ENCODE measurements around the gene RBM14.

RBM14 gene

DNA sequence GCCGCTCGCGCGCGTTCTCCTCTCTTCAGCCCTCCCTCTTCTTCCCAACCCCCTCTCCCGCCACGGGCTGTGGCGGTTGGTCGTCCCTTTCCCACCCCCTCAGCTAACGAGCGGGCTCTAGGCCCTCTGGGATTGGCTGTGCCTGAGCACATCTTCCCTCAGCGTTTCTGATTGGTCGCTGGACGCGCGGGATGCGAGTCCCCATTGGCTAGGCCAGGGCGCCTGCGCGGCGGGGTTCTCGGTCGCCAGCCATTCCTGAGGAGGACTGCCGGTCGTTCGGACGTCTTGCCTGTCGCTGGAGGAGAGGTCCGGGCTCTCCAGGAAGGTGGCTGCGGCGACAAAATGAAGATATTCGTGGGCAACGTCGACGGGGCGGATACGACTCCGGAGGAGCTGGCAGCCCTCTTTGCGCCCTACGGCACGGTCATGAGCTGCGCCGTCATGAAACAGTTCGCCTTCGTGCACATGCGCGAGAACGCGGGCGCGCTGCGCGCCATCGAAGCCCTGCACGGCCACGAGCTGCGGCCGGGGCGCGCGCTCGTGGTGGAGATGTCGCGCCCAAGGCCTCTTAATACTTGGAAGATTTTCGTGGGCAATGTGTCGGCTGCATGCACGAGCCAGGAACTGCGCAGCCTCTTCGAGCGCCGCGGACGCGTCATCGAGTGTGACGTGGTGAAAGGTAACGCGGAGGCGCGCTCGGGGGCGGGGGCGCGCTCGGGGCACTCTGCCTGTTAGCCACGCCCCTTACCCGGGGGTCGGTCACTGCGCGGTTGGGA is at the start of gene RBM14:
TSS of gene RBM14 (plus strand) at position 252 of the 776 bp plus-strand sequence. CDS start at position 343, 91 bp downstream.
- TF ChIP-seq, protein P1, sequence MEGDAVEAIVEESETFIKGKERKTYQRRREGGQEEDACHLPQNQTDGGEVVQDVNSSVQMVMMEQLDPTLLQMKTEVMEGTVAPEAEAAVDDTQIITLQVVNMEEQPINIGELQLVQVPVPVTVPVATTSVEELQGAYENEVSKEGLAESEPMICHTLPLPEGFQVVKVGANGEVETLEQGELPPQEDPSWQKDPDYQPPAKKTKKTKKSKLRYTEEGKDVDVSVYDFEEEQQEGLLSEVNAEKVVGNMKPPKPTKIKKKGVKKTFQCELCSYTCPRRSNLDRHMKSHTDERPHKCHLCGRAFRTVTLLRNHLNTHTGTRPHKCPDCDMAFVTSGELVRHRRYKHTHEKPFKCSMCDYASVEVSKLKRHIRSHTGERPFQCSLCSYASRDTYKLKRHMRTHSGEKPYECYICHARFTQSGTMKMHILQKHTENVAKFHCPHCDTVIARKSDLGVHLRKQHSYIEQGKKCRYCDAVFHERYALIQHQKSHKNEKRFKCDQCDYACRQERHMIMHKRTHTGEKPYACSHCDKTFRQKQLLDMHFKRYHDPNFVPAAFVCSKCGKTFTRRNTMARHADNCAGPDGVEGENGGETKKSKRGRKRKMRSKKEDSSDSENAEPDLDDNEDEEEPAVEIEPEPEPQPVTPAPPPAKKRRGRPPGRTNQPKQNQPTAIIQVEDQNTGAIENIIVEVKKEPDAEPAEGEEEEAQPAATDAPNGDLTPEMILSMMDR (IDR thresholded peaks at IDR 0.05; ENCODE audit: insufficient read depth, low read length, poor library complexity, severe bottlenecking): no peak
- H3K27me3 ChIP-seq (replicated peaks; ENCODE audit: control insufficient read depth, insufficient read depth, low read length): no peaks in the 10 kb centered on the region
- peak within 1 kb of the TSS; percentile 97 for H3K4me3 ChIP-seq (replicated peaks; ENCODE audit: low read depth, low read length)
- DNase-seq (ENCODE audit: extremely low read depth, insufficient read length): peak; percentile 99
- H3K36me3 ChIP-seq (ENCODE audit: control insufficient read depth, insufficient read depth, low read length): peaks cover 1% of the 10 kb centered on the region; the same call in 1 of the 2 replicates

DNA sequence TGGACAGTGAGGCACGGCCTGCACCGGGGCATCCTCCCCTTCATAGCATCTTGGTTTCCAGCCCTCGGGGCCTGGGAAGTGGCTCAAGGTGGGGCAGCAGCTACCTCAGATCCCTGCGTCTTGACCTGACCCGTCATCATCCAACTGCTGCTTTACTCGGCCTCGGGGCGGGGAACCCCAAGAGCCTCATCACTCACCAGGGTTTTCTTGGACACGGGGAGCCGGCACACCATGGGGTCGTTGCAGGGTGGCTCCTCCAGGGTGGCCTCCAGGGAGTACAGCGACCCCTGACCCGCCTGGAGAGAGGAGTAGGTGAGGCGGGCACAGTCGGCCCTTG is 48.7 kb upstream of the RBM14 start:
- TF ChIP-seq, protein P1 (IDR thresholded peaks at IDR 0.05; ENCODE audit: insufficient read depth, low read length, poor library complexity, severe bottlenecking): no peak
- H3K27me3 ChIP-seq (replicated peaks; ENCODE audit: control insufficient read depth, insufficient read depth, low read length): peaks cover 5% of the 10 kb centered on the region
- peak overlapping the region; percentile 34 for H3K4me3 ChIP-seq (replicated peaks; ENCODE audit: low read depth, low read length)
- H3K36me3 ChIP-seq (ENCODE audit: control insufficient read depth, insufficient read depth, low read length): no peaks in the 10 kb centered on the region
- DNase-seq (ENCODE audit: extremely low read depth, insufficient read length): no peak

DNA sequence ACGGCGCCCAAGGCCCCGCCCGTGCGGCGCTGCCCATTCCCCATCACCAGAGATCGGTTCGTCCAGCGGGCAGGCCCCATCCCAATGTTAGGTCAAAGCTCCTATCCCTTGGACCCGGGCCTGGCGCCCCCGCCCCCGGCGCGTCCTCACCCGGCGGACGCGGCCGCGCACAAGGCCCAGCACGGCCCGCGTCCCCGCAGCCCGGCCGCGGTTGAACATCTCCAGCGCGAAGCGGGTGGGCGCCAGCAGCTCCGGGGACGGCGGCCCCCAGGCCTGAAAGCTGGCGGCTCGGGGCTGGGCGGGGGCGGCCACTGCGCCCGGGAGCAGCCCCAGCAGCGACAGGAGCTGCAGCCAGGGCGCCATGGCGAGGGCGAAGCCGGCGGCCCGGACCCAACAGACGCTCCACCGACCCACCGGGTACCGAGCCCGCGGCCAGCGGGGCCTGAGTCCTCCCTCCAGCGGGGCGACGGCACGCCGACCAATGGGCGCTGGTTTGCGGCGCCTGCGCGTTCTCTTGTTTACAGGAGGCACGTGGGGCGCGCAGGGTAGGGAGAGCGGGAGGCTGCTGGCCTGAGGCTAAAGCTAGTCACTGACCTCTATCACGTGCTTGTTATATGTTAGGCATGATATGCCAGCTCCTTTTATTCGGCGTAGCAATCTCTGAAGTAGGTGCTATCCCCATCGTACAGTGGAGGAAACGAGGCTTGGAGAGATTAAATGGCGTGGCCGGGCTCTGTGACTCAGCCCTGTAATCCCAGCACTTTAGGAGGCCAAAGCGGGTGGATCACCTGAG is 48.1 kb upstream of the RBM14 start, which contains the start of gene CTSF:
TSS of gene CTSF (minus strand) at position 483 of the 793 bp plus-strand sequence. CDS start at position 363, 120 bp downstream.
- DNase-seq (ENCODE audit: extremely low read depth, insufficient read length): peak; percentile 64
- Histone ChIP-seq H3K4me3 (replicated peaks; ENCODE audit: low read depth, low read length) (peak within 1 kb of the TSS; percentile 34), H3K27me3 (replicated peaks; ENCODE audit: control insufficient read depth, insufficient read depth, low read length) (peaks cover 5% of the 10 kb centered on the region), H3K36me3 (ENCODE audit: control insufficient read depth, insufficient read depth, low read length) (no peaks in the 10 kb centered on the region)
- TF ChIP-seq, protein P1 (IDR thresholded peaks at IDR 0.05; ENCODE audit: insufficient read depth, low read length, poor library complexity, severe bottlenecking): no peak

GRCh38 chr11:66569076-66569475 is 47.4 kb upstream of the RBM14 start:
- H3K27me3 ChIP-seq (replicated peaks; ENCODE audit: control insufficient read depth, insufficient read depth, low read length): peaks cover 5% of the 10 kb centered on the region
- no peak for DNase-seq (ENCODE audit: extremely low read depth, insufficient read length)
- no peaks in the 10 kb centered on the region for H3K36me3 ChIP-seq (ENCODE audit: control insufficient read depth, insufficient read depth, low read length)
- TF ChIP-seq, protein P1 (IDR thresholded peaks at IDR 0.05; ENCODE audit: insufficient read depth, low read length, poor library complexity, severe bottlenecking): no peak
- no peak overlapping the region for H3K4me3 ChIP-seq (replicated peaks; ENCODE audit: low read depth, low read length)

GRCh38 chr11:66570079-66570849 is 46.2 kb upstream of the RBM14 start:
- Histone ChIP-seq H3K36me3 (ENCODE audit: control insufficient read depth, insufficient read depth, low read length) (no peaks in the 10 kb centered on the region), H3K4me3 (replicated peaks; ENCODE audit: low read depth, low read length) (no peak overlapping the region), H3K27me3 (replicated peaks; ENCODE audit: control insufficient read depth, insufficient read depth, low read length) (peaks cover 5% of the 10 kb centered on the region)
- no peak for DNase-seq (ENCODE audit: extremely low read depth, insufficient read length)
- TF ChIP-seq, protein P1 (IDR thresholded peaks at IDR 0.05; ENCODE audit: insufficient read depth, low read length, poor library complexity, severe bottlenecking): no peak
